ENCODE results near the gene SNX9. TPM values are rescaled to one million over a fixed set of nuclear protein-coding genes. Genes with fewer than 3 reads are reported as not detected.
A peak's percentile ranks its signal among the peaks of the same experiment; 100 is the strongest.

SNX9 gene
- total and polyA plus RNA-seq, 2 of the 4 experiments (the other 2 are of a cell fraction): 35.3 to 41.2 TPM

DNA sequence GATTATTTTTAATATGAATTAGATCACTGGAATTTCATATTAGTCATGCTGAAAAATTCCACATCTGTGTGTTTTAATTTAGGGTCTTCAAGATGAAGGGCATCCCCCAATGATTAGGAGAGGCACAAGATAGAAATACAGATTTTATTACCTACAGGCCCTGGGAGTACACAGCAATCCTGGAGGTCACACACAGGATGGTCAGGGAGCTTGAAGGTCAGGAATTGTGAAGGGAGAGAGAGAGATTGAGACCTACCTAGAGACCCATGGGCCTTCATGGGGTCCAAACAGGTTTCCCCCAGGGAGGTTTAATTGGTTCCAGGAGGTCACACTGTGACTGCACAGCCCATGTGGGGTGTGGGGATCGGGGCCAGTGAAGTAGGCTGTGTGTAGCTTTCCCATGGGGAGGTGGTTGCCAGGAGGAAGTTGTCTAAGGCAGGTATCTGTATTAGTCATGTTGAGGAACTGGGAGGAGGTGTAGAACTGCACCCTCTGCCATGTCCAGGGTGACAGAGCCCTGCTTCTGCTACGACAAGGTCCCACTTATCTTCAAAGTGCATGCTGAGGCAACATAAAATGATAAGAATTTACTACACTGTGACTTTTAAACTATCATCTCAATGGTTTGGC is 18.3 kb downstream of the SNX9 start:
- Histone ChIP-seq H2AFZ (replicated peaks; ENCODE audit: low read length, poor library complexity) (no peak overlapping the region), H2BK5ac (ENCODE audit: low read depth, low read length, poor library complexity, severe bottlenecking) (peak overlapping the region; percentile 9), H2AK5ac (ENCODE audit: low read depth, low read length) (peak overlapping the region; percentile 59), H4K20me1 (ENCODE audit: insufficient read depth, low read length) (peaks cover 70% of the 10 kb centered on the region), H3K4me1 (ENCODE audit: control insufficient read depth, insufficient read depth, low read length) (peaks cover 22% of the 10 kb centered on the region), H3K9ac (ENCODE audit: low read depth, low read length) (no peak overlapping the region; the same call in 1 of the 2 replicates), H4K8ac (ENCODE audit: low read depth in 2 of 2, low read length in 2 of 2) (peak overlapping the region in 1 of 2 experiments; percentile 32; a peak in 1 of 4 replicates), H3K14ac (replicated peaks; ENCODE audit: low read depth, low read length) (0 out of 2 replicates have a peak overlapping the region, but pooled peaks have one; percentile 12), H3K4ac (ENCODE audit: low read depth, low read length) (peak overlapping the region; percentile 30), H2AK9ac (replicated peaks; ENCODE audit: low read depth, low read length, poor library complexity) (no peak overlapping the region), H3K27ac (ENCODE audit: insufficient read depth, low read length) (peak overlapping the region; percentile 2), H3K79me1 (ENCODE audit: low read depth in 1 of 2, low read length in 2 of 2) (peaks cover 11 to 78% of the 10 kb centered on the region in 2 experiments; a peak in 3 of 4 replicates), H2BK120ac (ENCODE audit: low read depth, low read length) (0 out of 2 replicates have a peak overlapping the region, but pooled peaks have one; percentile 5), H4K91ac (ENCODE audit: insufficient read depth, low read depth, low read length) (no peak overlapping the region), H3K9me1 (ENCODE audit: insufficient read depth, low read length) (peaks cover 27% of the 10 kb centered on the region), H4K5ac (ENCODE audit: low read depth, low read length) (no peak overlapping the region), H3K4me2 (ENCODE audit: low read depth, low read length) (peak overlapping the region; percentile 29; the same call in 1 of the 2 replicates), H3K4me3 (ENCODE audit: insufficient read depth, low read depth, low read length) (no peak overlapping the region), H3K23ac (ENCODE audit: low read depth, low read length) (peak overlapping the region; percentile 18; the same call in 1 of the 2 replicates), H3K18ac (ENCODE audit: low read depth, low read length) (peak overlapping the region; percentile 6; the same call in 1 of the 2 replicates), H2BK20ac (ENCODE audit: low read depth, low read length) (no peak overlapping the region), H2BK15ac (ENCODE audit: low read depth, low read length) (peak overlapping the region; percentile 30; the same call in 1 of the 3 replicates), H3K27me3 (ENCODE audit: control insufficient read depth, insufficient read depth, low read length) (no peaks in the 10 kb centered on the region), H3K9me3 (ENCODE audit: control insufficient read depth, insufficient read depth, low read length) (no peaks in the 10 kb centered on the region), H3K36me3 (ENCODE audit: control insufficient read depth, insufficient read depth, low read length) (no peaks in the 10 kb centered on the region), H3K56ac (ENCODE audit: extremely low read depth, insufficient read depth, low read length) (no peak overlapping the region)
- in situ Hi-C loops (cut with MboI; ENCODE audit: low sequenced_read_pairs) (no loop called here), intact Hi-C loops (cut with micrococcal nuclease) (no loop called here), dilution Hi-C loops (cut with HindIII; ENCODE audit: low sequenced_read_pairs, unreplicated experiment) (no loop called here)
- BruUV-seq (replicated peaks): no TSS peak
- ChIA-PET CTCF (interaction anchor here (0.6 to 1.2 kb wide), 2 partner anchors 15 to 219 kb away, joined by 3 to 7 read pairs; no protein-coding TSS in a partner anchor), POLR2A (ENCODE audit: unreplicated experiment) (no interaction called here)
- ATAC-seq (ENCODE audit: low read depth) (peak; percentile 5), DNase-seq (no peak)
- WGBS, 2 experiments (ENCODE audit: extremely low coverage in 2 of 2, insufficient read length in 1 of 2): no CpG with 5 or more reads among the region's 2 CpGs
- no peak for TF ChIP-seq NFE2L2 (IDR thresholded peaks at IDR 0.05; ENCODE audit: low read depth, low read length)
- no peak for TF ChIP-seq USF2 (IDR thresholded peaks at IDR 0.05; ENCODE audit: low read depth, low read length)
- no peak for TF ChIP-seq POLR2A (IDR thresholded peaks at IDR 0.05; ENCODE audit: low read depth, low read length)
- TF ChIP-seq BHLHE40 (IDR thresholded peaks at IDR 0.05; ENCODE audit: low read depth, low read length): no peak
- no peak for TF ChIP-seq SMC3 (IDR thresholded peaks at IDR 0.05; ENCODE audit: low read depth, low read length)
- TF ChIP-seq MXI1 (IDR thresholded peaks at IDR 0.05; ENCODE audit: borderline replicate concordance, low read depth, low read length): no peak
- no peak for TF ChIP-seq ELK1 (IDR thresholded peaks at IDR 0.05; ENCODE audit: borderline replicate concordance, low read depth, low read length)
- TF ChIP-seq MAFK (IDR thresholded peaks at IDR 0.05; ENCODE audit: low read depth, low read length): no peak
- TF ChIP-seq, protein P1, sequence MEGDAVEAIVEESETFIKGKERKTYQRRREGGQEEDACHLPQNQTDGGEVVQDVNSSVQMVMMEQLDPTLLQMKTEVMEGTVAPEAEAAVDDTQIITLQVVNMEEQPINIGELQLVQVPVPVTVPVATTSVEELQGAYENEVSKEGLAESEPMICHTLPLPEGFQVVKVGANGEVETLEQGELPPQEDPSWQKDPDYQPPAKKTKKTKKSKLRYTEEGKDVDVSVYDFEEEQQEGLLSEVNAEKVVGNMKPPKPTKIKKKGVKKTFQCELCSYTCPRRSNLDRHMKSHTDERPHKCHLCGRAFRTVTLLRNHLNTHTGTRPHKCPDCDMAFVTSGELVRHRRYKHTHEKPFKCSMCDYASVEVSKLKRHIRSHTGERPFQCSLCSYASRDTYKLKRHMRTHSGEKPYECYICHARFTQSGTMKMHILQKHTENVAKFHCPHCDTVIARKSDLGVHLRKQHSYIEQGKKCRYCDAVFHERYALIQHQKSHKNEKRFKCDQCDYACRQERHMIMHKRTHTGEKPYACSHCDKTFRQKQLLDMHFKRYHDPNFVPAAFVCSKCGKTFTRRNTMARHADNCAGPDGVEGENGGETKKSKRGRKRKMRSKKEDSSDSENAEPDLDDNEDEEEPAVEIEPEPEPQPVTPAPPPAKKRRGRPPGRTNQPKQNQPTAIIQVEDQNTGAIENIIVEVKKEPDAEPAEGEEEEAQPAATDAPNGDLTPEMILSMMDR (conservative IDR thresholded peaks at IDR 0.05; ENCODE audit: low read depth, low read length): no peak
- TF ChIP-seq FOS (IDR thresholded peaks at IDR 0.05; ENCODE audit: low read depth, low read length): no peak
- TF ChIP-seq RCOR1 (IDR thresholded peaks at IDR 0.05; ENCODE audit: insufficient replicate concordance, low read length): no peak
- no peak for TF ChIP-seq RFX5 (IDR thresholded peaks at IDR 0.05; ENCODE audit: low read depth, low read length)
- no peak for TF ChIP-seq CEBPB (IDR thresholded peaks at IDR 0.05; ENCODE audit: low read depth, low read length)
- no peak for TF ChIP-seq CHD1 (IDR thresholded peaks at IDR 0.05; ENCODE audit: low read depth, low read length)
- TF ChIP-seq MAZ (IDR thresholded peaks at IDR 0.05; ENCODE audit: borderline replicate concordance, low read depth, low read length): no peak

Data from IMR-90 (cell line).